ENCODE measurements around the gene MARCHF2. TPM values are rescaled to one million over a fixed set of nuclear protein-coding genes. Genes with fewer than 3 reads are reported as not detected.
"Not testable (repeated sequence)": the region's sequence is repeated elsewhere in the genome, so short reads cannot be mapped to it uniquely, and the experiment has no call there.

MARCHF2 gene
- 10.5 TPM for polyA plus RNA-seq (2012; ENCODE audit: missing spikeins)

GRCh38 chr19:8412783-8413628 is at the start of gene MARCHF2:
MARCHF2 (plus strand) TSS chr19:8413305; CDS start chr19:8421841, 8,536 bp downstream.
- FAIRE-seq (peak; percentile 98), DNase-seq (ENCODE audit: insufficient read length) (peak; percentile 96)
- TF ChIP-seq POLR2A (IDR thresholded peaks at IDR 0.05; ENCODE audit: low read depth, low read length) (peak; percentile 60; the same call in 1 of the 2 replicates), TAF1 (IDR thresholded peaks at IDR 0.05; ENCODE audit: borderline replicate concordance, low read depth, low read length) (no peak)

DNA sequence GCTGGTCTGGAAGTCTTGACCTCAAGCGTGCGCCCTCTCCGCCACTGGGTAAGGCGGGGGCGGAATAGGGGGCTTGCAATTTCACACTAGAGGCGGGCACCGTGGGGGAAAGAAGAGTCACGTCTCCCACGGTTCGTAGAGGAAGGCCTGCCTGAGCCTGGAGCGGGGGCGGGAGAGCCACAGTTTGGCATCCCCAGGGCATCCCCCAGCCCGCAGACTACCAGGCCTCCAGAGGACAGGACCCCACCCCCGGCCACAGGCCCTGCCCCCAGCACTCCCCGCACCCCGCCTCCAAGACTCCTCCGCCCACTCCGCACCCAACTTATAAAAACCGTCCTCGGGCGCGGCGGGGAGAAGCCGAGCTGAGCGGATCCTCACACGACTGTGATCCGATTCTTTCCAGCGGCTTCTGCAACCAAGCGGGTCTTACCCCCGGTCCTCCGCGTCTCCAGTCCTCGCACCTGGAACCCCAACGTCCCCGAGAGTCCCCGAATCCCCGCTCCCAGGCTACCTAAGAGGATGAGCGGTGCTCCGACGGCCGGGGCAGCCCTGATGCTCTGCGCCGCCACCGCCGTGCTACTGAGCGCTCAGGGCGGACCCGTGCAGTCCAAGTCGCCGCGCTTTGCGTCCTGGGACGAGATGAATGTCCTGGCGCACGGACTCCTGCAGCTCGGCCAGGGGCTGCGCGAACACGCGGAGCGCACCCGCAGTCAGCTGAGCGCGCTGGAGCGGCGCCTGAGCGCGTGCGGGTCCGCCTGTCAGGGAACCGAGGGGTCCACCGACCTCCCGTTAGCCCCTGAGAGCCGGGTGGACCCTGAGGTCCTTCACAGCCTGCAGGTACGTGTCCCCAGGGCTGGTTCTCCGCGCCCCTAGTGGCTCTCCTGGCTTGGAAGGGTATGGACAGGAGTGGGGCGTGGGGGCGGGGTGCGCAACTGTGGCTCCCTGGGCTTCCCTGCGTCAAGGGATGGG is 49.0 kb upstream of the MARCHF2 start, which contains the start of gene ANGPTL4:
Gene ANGPTL4, plus strand, starts transcription at position 353 of the 969 bp plus-strand sequence. Its CDS starts 167 bp downstream, at position 520.
- FAIRE-seq (no peak), DNase-seq (ENCODE audit: insufficient read length) (no peak)
- TF ChIP-seq POLR2AphosphoS5 (IDR thresholded peaks at IDR 0.05; ENCODE audit: low read depth, low read length) (no peak), POLR2A (IDR thresholded peaks at IDR 0.05; ENCODE audit: low read depth, low read length) (no peak), TAF1 (IDR thresholded peaks at IDR 0.05; ENCODE audit: borderline replicate concordance, low read depth, low read length) (no peak)

DNA sequence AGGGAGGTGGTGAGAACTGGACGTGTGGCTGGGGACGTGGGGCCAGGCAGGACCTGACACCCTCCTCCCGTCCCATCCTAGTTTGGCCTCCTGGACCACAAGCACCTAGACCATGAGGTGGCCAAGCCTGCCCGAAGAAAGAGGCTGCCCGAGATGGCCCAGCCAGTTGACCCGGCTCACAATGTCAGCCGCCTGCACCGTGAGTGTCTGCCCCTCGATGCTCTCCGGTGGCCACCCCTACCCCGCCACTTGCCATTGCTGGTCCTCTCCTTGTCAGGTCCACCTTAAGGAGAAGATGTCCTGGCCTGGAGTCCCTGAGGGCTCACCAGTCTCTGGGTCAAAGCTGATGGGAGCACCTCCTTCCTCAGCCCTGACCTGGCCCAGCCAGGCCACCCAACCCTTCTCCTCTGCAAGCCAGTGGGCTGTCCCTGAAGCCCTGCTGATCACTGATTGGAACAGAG is 47.0 kb upstream of the MARCHF2 start:
- FAIRE-seq (no peak), DNase-seq (ENCODE audit: insufficient read length) (no peak)
- no peak for TF ChIP-seq TAF1 (IDR thresholded peaks at IDR 0.05; ENCODE audit: borderline replicate concordance, low read depth, low read length)
- no peak for TF ChIP-seq POLR2AphosphoS5 (IDR thresholded peaks at IDR 0.05; ENCODE audit: low read depth, low read length)
- no peak for TF ChIP-seq POLR2A (IDR thresholded peaks at IDR 0.05; ENCODE audit: low read depth, low read length)

DNA sequence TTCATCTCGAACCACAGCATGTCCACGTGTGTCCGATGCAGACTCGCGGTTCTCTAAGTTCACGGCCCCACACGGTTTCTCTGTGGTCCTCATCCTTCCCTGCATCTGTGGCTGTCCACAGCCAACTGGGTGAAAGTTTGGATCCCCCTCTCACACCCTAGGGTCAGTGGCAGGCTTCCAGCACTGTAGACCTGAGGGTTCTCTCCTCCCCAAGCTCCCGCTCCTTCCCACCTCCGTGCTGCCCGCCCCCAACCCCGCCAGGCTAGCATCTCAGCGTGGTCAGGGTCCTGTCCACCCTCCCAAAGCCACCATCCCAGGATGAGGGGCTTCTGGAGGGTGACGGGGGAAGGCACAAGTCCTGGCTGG is 46.2 kb upstream of the MARCHF2 start:
- DNase-seq (ENCODE audit: insufficient read length) (no peak), FAIRE-seq (no peak)
- TF ChIP-seq POLR2A (IDR thresholded peaks at IDR 0.05; ENCODE audit: low read depth, low read length) = no peak
- TF ChIP-seq POLR2AphosphoS5 (IDR thresholded peaks at IDR 0.05; ENCODE audit: low read depth, low read length) = no peak
- no peak for TF ChIP-seq TAF1 (IDR thresholded peaks at IDR 0.05; ENCODE audit: borderline replicate concordance, low read depth, low read length)

DNA sequence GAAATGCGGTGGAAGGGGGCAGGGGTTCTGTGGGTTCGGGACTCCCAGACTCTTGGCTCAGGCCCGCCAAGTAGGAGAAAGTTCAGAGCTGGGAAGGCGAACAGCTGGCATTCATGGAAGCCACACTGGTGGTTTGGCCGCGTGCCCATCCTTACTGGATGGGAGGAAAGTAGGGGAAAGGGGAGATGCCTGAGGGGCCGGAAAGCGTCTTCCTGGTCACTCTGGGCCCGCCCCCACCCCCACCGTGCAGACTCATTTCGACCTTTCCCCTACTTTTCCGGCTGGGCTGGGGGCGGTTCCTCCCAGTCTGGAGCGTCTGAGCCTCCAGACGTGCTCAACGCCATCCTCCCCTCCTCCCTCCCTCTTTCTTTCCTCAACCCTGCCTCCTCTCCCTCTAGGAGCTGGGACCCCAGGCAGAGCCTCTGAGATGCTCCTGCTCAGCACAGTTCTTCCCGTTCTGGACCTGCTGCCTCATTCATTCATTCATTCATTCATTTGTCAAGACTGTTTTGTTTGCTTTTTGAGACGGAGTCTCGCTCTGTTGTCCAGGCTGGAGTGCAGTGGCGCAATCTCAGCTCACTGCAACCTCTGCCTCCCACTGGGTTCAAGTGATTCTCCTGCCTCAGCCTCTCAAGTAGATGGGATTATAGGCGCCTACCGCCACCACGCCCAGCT is 45.6 kb upstream of the MARCHF2 start:
- DNase-seq (ENCODE audit: insufficient read length) (no peak), FAIRE-seq (no peak)
- no peak for TF ChIP-seq TAF1 (IDR thresholded peaks at IDR 0.05; ENCODE audit: borderline replicate concordance, low read depth, low read length)
- TF ChIP-seq POLR2AphosphoS5 (IDR thresholded peaks at IDR 0.05; ENCODE audit: low read depth, low read length) = no peak
- no peak for TF ChIP-seq POLR2A (IDR thresholded peaks at IDR 0.05; ENCODE audit: low read depth, low read length)

GRCh38 chr19:8370176-8371010 is 42.7 kb upstream of the MARCHF2 start:
- TF ChIP-seq POLR2A (IDR thresholded peaks at IDR 0.05; ENCODE audit: low read depth, low read length) (no peak), TAF1 (IDR thresholded peaks at IDR 0.05; ENCODE audit: borderline replicate concordance, low read depth, low read length) (no peak), POLR2AphosphoS5 (IDR thresholded peaks at IDR 0.05; ENCODE audit: low read depth, low read length) (no peak)
- DNase-seq (ENCODE audit: insufficient read length) = no peak
- no peak for FAIRE-seq

GRCh38 chr19:8371011-8371804 is 41.9 kb upstream of the MARCHF2 start:
- no peak for TF ChIP-seq POLR2A (IDR thresholded peaks at IDR 0.05; ENCODE audit: low read depth, low read length)
- TF ChIP-seq TAF1 (IDR thresholded peaks at IDR 0.05; ENCODE audit: borderline replicate concordance, low read depth, low read length) = no peak
- no peak for TF ChIP-seq POLR2AphosphoS5 (IDR thresholded peaks at IDR 0.05; ENCODE audit: low read depth, low read length)
- DNase-seq (ENCODE audit: insufficient read length) (no peak), FAIRE-seq (no peak)

DNA sequence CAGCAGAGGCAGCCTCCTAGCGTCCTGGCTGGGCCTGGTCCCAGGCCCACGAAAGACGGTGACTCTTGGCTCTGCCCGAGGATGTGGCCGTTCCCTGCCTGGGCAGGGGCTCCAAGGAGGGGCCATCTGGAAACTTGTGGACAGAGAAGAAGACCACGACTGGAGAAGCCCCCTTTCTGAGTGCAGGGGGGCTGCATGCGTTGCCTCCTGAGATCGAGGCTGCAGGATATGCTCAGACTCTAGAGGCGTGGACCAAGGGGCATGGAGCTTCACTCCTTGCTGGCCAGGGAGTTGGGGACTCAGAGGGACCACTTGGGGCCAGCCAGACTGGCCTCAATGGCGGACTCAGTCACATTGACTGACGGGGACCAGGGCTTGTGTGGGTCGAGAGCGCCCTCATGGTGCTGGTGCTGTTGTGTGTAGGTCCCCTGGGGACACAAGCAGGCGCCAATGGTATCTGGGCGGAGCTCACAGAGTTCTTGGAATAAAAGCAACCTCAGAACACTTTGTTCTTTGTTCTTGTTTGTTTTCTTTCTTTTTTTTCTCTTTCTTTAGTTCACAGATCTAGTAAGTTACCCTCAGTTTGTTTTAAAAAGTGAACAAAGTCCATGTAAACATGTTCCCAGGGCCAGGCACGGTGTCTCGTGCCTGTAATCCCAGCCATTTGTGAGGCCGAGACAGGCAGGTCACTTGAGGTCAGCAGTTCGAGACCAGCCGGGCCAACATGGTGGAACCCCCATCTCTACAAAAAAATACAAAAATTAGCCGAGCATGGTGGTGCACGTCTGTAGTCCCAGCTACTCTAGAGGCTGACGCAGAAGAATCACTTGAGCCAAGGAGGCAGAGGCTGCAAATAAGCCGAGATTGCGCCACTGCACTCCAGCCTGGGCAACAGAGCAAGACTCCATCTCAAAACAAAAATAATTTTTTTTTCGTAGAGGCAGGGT is 39.0 kb upstream of the MARCHF2 start:
- TF ChIP-seq POLR2AphosphoS5 (IDR thresholded peaks at IDR 0.05; ENCODE audit: low read depth, low read length) (no peak), TAF1 (IDR thresholded peaks at IDR 0.05; ENCODE audit: borderline replicate concordance, low read depth, low read length) (no peak), POLR2A (IDR thresholded peaks at IDR 0.05; ENCODE audit: low read depth, low read length) (no peak)
- DNase-seq (ENCODE audit: insufficient read length) (no peak), FAIRE-seq (no peak)

GRCh38 chr19:8375766-8376165 is 37.3 kb upstream of the MARCHF2 start:
- not testable (repeated sequence) for FAIRE-seq; DNase-seq (ENCODE audit: insufficient read length)

- not testable (repeated sequence) for FAIRE-seq; DNase-seq (ENCODE audit: insufficient read length)
Measured at GRCh38 chr19:8376373-8376974, 36.6 kb upstream of the MARCHF2 start.
